IPS-18c (cell line): ENCODE results near the gene DGAT2.
"Not testable (repeated sequence)": the region's sequence is repeated elsewhere in the genome, so short reads cannot be mapped to it uniquely, and the experiment has no call there.

Source experiments
- H3K4me3 ChIP-seq: 2 replicates; pipeline ENCODE4 v1.7.0; 2013; ENCODE audit warnings: low read depth, mild to moderate bottlenecking, low read length, moderate library complexity; ENCODE audit not compliant: insufficient read depth
- H3K9me3 ChIP-seq: one replicate; pipeline ENCODE4 v1.6.1; 2013; ENCODE audit warnings: mild to moderate bottlenecking, low read length, moderate library complexity; ENCODE audit not compliant: control insufficient read depth, insufficient read depth

Gene DGAT2, protein sequence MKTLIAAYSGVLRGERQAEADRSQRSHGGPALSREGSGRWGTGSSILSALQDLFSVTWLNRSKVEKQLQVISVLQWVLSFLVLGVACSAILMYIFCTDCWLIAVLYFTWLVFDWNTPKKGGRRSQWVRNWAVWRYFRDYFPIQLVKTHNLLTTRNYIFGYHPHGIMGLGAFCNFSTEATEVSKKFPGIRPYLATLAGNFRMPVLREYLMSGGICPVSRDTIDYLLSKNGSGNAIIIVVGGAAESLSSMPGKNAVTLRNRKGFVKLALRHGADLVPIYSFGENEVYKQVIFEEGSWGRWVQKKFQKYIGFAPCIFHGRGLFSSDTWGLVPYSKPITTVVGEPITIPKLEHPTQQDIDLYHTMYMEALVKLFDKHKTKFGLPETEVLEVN

DNA sequence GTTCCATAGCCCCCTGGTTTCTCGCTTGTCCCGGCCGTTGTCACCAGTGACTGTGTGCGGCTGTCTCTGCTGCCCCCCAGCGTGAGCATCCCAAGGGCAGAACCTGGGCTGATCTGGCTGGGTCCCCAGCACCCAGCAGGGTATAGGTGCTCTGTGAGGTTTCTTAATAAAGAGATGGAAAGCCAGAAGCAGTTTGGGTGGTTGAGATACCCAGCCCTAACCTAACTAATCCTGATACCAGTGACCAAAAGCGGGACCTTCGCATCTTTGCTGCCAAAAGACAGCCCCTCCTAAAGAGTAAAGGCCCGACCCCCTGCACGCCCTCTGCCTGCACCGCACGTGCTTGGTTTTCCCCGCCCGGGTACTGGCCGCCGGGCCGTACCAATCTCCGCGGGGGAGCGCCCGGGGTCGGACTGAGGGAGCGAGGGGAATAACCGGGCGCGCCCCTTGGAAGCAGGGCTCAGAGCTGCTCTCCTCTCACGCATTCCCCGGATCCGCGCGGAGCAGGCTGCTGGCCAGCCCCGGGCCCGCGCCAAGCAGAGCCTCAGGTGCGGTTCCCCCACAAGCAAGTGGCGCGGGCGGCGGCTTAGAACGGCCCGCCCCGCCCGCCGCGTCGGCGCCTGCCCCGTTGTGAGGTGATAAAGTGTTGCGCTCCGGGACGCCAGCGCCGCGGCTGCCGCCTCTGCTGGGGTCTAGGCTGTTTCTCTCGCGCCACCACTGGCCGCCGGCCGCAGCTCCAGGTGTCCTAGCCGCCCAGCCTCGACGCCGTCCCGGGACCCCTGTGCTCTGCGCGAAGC lies at the start of gene DGAT2:
Gene DGAT2 (plus strand): TSS at position 667 of the 797 bp plus-strand sequence. CDS start 214 bp downstream, outside the sequence.
- H3K9me3 ChIP-seq, result no peaks in the 10 kb centered on the region
- peak within 1 kb of the TSS; percentile 45 for H3K4me3 ChIP-seq

DNA sequence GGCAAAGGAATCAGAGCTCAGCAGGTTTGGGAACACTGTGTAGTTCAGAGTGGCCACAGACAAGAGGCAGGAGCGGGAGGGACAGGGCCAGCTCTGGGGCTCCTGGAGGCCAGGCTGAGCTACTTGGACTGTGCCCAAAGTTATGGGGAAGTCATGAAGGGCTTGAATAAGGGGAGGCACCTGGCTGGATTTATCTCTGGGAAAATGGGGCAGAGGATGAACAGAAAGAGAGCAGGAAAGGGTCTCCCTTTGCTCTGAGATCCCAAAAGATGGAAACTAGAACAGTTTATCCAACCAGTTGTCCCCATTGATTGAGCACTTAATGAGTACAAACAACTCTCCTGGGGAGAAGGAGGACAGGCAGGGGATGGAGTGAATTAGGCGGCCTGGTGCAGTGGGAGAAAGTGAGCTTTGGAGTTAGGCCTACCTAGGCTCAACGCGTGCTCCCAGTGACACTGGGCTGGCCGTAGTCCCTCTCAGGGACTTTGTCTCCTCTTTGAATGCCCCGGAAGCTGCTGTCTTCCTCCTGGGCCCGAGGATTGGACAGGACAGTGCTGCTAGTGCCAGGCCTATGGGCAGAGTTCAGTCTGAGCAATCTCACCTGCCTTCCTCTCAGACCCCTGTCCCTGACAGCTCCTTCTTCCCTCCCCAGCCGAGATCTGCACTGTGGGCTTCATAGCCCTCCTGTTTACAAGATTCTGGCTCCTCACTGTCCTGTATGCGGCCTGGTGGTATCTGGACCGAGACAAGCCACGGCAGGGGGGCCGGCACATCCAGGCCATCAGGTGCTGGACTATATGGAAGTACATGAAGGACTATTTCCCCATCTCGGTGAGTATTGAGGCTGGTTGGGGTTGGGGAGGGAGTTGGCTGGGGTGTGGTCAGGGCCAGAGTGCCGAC lies 49.0 kb upstream of the DGAT2 start:
- H3K4me3 ChIP-seq, result no peak overlapping the region
- no peaks in the 10 kb centered on the region for H3K9me3 ChIP-seq

DNA sequence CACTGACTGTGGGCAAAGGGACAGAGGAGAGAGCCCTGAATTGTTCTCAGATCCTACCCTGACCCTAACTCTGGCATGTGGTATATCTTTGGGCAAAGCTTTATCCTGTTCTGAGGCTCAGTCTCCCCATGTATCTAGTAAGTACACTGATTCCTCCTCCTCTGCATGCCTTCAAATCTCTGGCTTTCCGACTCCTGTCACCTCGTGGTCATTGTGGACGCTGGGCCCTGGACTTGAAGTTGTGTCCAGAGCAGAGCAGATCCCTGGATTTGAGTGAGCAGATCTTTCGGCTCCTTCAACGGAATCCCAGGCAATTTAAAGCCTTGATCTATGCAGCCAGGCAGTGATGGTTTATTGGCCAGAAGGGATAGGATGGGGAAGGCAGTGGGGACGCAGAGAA lies 47.9 kb upstream of the DGAT2 start:
- no peak overlapping the region for H3K4me3 ChIP-seq
- H3K9me3 ChIP-seq, result no peaks in the 10 kb centered on the region

DNA sequence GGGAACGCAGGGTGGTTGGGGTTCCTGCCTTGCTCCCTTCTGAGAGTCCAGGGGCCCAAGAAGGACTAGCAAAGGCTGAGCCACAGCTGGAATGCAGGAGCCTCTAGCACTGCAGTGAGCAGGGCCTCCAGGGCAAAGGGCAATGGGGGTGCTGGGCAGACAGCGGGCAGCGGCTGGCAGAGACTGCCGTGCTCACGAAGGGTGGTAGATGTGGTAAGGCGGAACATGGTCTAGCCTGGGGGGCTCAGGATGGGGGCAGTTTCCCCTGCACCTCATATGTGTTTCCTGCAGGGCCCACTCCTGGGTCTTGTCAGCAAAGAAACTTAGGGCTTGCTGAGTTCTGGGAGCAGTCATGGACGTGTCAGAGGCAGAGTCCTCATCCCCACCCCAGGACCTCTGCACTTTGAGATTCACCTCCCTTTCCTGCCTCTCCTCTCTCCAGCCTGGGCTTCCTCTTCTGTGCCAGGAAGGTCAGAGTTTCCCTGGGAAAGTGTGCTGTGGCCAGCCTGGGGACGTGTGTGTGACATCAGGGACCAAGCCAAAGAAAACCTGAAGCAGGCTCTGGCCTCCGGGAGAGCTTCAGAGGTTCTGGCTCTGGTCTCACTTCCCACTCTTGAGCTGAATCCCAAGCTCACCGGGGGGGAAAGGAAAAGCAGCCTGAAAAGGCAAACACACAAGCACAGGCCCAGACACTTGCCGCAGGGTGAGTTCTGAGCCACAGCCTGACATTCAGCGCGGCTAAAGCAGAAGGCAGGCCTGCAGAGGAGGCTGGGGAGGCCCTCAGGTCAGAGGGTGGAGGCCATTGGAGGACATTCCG lies 46.5 kb upstream of the DGAT2 start:
- no peaks in the 10 kb centered on the region for H3K9me3 ChIP-seq
- no peak overlapping the region for H3K4me3 ChIP-seq

DNA sequence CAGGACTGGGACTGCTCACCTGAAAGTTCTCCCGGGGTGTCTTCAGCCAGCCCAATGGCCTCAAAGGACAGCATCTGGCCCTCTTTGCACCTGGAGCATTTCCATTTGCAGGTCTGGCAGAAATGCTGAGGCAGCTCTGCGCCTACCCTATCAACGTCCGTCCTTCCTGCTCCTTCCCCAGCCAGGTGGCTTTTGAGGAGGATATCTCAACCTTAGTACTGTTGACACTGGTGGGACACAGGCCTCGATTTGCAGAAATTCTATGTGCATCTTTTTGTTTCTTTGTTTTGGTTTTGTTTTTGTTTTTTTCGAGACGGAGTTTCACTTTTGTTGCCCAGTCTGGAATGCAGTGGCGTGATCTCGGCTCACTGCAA lies 45.9 kb upstream of the DGAT2 start:
- Histone ChIP-seq H3K9me3 (no peaks in the 10 kb centered on the region), H3K4me3 (no peak overlapping the region)

DNA sequence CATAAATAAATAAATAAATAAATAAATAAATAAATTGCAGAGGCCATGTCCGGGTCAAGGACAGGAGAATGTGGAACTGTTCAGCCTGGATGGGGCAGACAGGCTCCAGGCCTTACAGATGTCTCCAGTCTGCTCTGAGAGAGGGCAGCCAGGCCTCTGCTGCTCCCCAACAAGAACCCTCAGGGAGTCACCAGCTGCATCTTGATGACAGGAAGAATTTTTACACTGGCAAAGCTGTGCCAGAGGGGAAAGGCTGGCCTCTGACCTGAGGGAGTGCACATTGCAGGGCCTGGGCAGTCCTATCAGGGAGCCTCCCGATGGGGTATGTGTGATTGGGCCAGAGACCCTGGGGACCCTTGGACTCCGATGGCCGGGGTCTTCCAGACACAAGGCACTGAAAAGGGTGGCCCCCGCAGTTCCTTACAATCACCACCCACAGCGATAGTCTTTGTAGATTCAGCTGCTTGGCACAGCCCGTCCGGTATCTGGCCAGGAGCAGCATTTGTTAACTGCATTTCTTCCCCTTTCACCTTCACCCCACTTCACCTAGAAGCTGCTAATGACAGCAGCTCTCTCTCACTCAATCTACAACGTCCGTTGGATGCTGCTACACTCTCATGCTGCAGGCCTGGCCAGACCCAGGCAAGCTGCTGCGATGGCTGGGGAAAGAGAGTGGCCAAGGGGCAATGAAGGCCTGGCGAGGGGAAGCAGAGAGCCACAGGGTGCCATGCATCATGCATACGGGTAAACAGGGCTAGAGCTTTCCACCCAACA lies 42.8 kb upstream of the DGAT2 start:
- Histone ChIP-seq H3K9me3 (no peaks in the 10 kb centered on the region), H3K4me3 (no peak overlapping the region)

DNA sequence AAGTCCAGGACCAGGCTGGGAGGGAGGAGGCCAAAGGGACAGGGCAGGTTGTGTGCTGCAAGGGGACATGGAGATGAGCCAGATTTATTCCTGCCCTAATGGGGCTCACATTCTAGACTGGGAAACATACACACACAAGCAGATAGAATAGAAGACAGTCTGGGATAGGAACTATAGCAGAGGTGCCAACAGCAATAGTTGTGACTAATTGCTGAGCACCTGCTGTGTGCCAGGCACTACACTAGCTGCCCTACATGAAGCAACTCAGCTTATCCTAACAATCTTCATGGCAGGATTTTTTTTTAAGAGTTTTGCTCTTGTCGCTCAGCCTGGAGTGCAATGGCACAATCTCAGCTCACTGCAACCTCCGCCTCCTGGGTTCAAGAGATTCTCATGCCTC lies 39.6 kb upstream of the DGAT2 start:
- Histone ChIP-seq H3K9me3 (no peaks in the 10 kb centered on the region), H3K4me3 (no peak overlapping the region)

DNA sequence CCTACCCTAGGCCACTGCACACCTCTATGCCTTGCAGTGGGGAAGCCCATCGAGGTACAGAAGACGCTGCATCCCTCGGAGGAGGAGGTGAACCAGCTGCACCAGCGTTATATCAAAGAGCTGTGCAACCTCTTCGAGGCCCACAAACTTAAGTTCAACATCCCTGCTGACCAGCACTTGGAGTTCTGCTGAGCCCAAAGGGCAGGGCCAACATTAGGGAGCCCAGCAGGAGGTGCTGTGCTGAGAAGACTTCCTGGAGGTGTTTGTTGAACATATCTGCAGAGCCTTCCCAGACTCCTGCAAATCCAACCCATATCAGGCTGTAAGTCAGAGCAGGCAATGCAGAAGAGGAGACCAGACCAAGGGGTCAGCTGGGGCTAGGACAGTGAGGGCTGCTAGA lies 37.5 kb upstream of the DGAT2 start:
- H3K9me3 ChIP-seq, result no peaks in the 10 kb centered on the region
- no peak overlapping the region for H3K4me3 ChIP-seq

DNA sequence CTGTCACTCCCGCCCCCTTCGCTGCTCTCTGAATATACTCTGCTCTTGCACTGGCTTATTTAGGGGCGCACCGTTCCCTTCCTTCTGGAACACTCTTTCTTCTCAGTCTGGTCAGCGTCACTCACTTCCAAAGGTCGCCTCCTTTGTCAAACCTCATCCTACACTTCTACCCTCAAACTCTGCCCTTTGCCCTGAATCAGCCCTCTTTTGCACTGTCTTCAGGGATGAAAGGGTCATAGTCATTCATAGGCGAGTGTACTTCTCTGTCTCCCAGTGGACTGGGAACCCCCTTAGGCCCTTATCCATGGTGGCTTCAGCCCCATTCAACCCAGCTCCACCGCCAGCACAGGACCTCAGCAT lies 35.5 kb upstream of the DGAT2 start:
- Histone ChIP-seq H3K4me3 (no peak overlapping the region), H3K9me3 (no peaks in the 10 kb centered on the region)

DNA sequence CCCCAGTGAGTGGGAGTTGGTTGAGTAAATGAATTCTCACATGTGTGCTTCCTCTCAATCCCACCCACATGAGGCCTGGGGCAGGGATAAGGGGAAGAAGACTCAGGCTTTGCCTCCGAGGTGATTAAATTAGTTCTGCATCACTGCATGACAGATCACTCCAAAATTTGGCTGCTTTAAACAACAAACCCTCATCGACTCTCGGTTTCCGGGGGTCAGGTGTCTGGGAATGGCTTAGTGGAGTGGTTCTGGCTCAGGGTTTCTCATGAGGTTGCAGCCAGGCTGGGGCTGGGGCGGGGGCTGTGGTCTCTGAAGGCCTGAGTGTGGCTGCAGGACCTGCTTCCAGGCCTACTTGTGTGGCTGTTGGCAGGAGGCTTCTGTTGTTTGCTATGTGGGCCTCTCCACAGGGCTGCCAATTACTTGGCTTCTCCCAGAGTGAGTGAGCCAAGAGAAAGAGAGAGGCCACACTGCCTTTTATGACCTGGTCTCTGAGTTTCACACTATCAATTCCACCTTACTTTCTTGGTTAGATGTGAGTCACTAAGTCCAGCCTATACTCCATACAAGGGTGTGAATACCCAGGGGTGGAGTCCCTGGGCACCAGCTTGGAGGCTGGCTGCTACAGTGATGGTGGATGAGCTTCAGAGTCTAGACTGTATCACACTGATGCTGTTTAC lies 35.0 kb upstream of the DGAT2 start:
- no peak overlapping the region for H3K4me3 ChIP-seq
- no peaks in the 10 kb centered on the region for H3K9me3 ChIP-seq

DNA sequence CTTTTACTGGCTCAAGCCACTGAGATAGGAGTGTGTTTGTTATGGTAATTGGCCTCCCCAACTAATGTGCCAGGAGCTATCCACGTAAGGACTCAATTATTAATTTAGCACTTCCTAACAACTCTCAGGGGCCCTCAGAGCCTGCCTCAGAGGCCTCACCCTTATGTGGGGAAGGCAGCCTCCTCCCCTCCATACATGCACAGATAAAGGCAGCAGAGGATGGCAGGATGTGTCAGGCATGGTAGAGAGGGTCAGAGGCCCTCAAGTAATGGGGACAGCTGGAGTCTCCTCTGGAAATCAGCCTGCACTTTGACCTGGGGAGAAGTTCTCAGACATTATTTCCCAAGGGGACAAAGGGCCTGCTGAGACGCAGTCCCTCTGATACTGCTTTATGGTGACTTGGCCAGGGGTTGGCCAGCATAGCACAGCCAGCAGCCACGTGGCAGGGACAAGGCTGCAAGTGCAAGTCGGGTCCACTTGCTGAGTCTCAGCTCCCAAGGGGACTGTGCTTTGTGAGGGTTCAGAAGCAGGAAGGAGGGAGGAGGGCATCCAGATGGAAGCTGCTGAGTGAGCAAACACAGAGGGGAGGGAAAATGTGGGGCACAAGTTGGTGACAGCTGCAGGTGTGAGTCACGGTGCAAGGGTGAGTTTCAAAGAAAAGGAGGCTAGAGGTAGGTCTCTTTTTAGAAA lies 33.9 kb upstream of the DGAT2 start:
- H3K4me3 ChIP-seq, result no peak overlapping the region
- no peaks in the 10 kb centered on the region for H3K9me3 ChIP-seq

DNA sequence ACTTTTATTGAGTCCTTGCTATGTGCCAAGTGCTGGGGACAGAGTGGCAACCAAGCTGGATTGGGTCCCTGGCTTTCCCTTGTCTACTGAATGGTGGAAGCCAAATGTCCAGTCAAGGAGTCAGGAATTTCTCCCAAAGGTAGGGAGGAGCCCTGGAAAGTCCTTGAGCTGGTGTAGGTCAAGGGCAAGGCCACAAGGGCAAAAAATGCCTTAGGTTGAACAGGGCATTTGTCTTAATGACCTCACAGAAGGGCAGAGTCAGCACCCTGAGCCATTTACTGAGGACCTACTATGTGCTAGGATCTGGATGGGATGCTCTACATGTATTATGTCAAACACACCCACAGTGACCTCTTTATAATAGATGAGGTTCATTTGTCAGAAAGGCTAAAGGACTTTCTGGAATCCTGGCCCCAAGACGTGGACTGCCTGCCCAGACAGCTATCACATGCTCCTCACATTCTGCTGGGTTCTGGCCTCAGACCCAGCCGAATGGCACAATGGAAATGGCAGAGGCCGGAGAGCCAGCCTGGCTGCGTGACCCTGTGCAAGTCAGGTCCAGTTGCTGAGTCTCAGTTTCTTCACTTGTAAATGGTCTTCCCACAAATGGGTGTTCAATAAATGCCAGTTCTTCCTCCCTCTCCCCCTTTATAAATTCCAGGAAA lies 33.3 kb upstream of the DGAT2 start:
- Histone ChIP-seq H3K4me3 (no peak overlapping the region), H3K9me3 (no peaks in the 10 kb centered on the region)

DNA sequence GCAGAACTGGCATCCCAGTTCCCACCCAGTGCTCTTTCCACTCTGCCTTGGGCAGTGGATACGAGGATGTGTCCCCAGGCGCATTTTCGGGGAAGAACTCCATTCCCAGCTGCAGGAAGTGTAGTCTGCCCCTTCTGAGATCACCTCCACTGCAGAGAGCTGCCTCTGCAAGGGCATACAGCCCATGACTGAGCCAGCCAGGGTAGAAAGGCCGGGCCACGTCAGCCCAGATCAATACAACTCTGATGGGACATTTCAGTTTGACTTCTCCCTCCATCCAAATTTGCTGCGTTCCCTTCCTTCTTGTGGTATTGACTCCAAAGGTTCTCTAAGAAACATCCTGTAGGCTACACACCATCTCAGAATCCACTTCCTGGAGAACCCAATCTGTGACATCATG lies 31.3 kb upstream of the DGAT2 start:
- no peaks in the 10 kb centered on the region for H3K9me3 ChIP-seq
- H3K4me3 ChIP-seq, result no peak overlapping the region

DNA sequence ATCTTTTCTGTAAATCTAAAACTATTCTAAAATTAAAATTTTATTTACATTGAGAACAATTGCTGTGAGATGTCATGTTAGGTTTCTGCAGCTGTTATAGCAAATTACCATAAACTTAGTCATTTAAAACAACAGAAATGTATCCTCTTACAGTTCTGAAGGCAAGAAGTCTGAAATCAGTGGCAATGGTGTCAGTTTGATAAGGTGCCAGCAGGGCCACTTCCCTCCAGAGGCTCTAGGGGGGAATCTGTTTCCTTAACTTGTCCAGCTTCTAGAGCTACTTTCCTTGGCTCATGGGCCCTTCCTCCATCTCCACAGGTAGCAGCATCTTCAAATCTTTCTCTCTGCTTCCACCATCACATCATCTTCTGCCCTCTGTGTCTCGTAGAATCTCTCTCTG lies 27.9 kb upstream of the DGAT2 start:
- H3K9me3 ChIP-seq, result no peaks in the 10 kb centered on the region
- no peak overlapping the region for H3K4me3 ChIP-seq

DNA sequence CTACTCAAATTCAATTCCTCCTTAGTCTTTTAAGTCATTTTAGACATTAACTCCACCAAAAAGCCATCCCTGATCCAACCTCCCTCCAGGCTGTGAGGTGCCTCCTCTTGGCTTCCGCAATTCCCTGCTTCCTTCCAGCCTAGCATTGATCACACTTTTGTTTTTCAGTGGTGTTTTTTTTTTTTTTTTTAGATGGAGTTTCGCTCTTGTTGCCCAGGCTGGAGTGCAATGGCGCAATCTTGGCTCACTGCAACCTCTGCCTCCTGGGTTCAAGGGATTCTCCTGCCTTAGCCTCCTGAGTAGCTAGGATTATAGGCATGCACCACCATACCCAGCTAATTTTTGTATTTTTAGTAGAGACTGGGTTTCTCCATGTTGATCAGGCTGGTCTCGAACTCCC lies 25.4 kb upstream of the DGAT2 start:
- not testable (repeated sequence) for H3K9me3 ChIP-seq, H3K4me3 ChIP-seq
